Measurements from ENCODE around the gene C4orf50.

Gene C4orf50

DNA sequence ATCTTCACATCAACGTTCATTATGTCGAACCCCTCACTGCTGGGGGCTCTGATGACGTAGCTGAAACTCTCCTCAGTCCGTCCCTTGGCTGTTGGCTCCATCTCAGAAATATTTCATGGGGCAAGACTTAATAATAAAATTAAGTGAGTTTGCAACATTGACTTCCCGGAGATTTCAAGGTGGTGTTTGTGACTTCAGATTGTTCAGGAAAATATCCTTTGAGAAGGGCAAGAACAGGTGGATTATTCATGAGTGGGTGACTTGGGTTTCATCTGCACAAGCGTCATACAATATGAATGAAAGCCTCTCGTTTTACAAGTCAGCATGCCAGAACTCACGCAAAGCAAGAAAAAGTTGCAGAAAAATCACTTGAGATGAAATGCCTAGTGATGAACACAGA lies at the start of gene C4orf50:
C4orf50 (minus strand) TSS at position 101 of the 400 bp plus-strand sequence.
- DNase-seq (ENCODE audit: low read depth in 3 of 3), result no peak

DNA sequence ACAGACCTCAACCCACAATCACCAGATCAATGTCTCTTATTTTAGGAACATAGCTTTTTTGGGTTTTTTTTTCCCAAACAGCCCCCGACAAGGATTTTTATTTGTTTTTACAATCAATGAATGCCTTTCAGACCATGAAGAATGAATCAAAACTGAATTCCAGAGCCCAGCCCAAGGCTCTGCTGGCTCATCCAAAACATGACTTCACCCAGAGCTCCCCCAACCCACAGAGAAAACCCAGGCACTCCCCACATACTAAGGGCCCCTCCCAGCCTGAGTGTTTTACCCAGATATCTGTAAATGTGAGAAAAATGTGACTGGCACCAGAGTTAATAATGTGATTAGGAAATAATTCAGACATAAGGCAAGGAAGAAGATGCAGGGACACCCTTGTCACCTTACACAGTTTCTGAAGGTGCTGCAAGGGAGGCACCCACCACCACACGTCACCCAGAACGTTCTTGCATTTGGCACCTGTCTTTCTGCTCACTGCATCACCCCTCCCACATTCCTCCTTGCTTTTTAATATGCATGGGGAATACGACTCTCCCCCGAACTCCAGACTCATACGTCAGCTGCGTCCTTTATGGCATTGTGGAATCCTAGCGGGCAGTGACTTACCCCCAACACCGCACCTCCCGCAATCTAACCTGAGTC lies 47.8 kb upstream of the C4orf50 start:
- no peak for DNase-seq (ENCODE audit: low read depth in 3 of 3)

DNA sequence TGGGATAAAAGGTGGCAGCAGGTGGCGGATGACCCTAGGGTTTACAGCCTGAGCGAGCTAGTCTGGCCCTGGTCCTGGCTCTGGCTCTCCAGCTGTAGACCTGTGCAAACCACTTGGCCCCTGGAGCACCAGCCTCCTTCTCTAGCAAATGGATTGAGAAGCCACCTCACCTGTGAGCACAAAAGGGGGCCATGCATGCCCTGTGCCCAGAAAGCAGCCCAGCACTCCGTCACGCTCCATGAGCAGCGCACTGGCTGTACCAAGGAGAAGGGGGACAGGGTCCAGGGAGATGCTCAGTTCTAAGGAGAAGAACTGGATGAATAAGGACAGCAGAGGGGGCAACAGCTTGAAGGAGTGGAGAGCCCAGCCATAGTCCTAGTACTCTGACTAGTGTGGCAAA lies 46.9 kb upstream of the C4orf50 start:
- DNase-seq (ENCODE audit: low read depth in 3 of 3), result no peak

DNA sequence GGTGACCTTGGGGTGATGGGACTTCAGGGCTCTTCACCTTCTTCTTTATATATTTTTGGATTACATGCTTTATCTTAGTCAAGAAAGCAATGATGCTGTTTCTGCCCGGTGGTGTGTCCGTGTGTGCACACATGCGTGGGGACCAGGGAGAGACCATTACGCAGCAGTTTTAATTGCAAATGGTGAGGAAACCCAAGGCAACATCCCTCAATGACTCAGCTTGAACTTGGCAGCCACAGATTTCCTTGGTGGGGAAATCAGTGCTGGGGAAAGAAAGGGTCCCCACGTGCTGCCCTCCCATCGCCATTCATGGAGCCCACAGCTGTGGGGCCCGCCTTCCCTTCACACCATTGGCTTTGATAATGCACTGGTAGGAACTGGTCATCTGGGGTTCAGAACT lies 46.2 kb upstream of the C4orf50 start:
- no peak for DNase-seq (ENCODE audit: low read depth in 3 of 3)

DNA sequence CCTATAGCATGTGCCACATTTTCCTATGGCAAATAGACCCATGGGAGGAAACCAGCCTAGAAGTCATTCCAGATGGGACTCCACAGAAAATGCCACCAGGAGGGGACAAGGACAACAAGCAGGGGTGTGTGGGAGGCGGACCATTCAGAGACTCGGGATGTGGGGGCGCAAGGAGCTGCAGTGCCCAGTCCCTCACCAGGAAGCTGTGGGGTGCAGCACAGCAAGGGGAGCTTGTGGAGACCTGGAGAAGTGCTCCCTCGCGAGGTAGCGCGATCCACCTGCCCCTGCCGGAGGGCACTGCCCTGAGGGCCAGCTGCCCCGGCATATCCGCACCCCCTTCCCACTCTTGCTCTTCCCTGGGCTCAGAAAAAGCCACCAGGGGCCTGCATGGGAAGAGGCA lies 45.5 kb upstream of the C4orf50 start:
- DNase-seq (ENCODE audit: low read depth in 3 of 3), result no peak

DNA sequence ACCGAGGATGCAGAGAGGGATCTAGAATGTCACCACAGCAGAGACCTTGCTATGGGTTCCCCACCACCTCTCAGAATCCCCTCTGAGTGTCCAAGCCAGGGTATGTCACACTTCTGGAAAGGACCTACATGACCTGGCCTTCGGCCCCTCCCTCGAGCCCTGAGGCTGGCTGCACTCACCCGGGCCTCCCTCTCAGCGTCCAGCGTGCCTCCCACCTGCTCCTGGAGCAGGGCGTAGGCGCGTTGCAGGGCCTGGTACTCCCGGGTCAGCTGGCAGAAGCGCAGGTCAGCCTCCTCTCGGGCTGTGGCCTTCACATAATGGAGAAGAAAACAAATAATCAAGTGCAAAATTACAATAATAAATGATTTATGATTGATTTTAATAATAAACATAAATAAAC lies 43.9 kb upstream of the C4orf50 start:
- no peak for DNase-seq (ENCODE audit: low read depth in 3 of 3)

DNA sequence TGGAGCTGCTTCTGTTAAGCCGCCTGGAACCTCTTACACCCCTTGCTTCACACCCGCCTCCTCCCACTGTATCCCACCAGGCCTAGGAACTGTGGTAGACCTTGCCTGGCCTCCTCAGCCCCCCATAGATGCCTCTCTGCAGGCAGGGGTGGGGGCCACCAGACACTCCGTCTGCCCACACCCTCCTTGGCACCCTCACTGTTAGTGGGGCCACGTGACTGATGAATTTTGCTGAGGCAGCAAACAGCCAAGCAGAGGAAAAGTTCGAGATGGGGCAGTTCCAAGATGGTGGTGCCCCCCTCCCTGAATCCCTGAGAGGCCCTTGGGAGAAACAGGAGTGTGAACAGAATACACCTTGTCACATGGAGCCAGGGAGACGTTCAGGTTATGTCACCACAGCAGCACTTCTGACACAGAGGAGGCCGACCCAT lies 41.2 kb upstream of the C4orf50 start:
- DNase-seq (ENCODE audit: low read depth in 3 of 3), result no peak

DNA sequence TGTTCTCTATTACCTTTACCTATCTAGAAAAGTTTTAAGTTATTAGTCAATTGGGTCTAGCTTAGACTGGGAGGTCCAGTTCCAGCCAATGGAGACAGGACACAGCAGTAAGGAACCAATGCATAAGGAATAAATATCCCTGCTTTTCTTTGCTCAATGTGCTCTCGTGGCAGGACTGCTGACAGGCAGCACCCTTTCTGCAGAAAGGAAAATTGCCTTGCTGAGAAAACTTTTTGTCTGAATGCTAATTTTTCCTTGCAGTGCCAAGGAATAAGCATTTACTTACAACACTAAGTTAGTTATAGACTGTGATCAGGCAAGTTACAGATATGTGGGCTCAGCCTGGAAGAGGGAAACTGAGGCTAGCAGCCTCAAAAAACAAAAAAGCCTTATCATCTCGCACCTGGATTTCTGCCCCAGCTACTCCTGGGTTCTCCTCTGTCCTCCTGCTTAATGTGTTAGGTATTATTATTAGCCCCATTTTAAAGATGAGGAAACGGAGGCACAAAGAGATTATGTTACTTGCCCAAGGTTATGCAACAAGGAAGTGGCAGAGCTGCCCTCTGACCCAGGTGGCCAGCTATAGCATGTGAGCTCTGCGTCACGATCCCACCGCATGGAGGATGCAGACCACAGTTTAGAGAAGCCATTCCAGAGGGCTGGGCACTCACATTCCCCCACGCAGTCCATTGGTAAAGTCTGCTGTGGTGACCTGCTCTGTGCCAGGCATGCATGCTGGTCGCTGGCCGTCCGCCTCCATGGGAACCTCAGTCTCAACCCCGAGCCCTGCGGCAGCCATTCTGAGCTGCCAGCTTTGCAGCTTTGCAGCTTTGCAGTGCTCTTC lies 40.5 kb upstream of the C4orf50 start:
- DNase-seq (ENCODE audit: low read depth in 3 of 3), result no peak

DNA sequence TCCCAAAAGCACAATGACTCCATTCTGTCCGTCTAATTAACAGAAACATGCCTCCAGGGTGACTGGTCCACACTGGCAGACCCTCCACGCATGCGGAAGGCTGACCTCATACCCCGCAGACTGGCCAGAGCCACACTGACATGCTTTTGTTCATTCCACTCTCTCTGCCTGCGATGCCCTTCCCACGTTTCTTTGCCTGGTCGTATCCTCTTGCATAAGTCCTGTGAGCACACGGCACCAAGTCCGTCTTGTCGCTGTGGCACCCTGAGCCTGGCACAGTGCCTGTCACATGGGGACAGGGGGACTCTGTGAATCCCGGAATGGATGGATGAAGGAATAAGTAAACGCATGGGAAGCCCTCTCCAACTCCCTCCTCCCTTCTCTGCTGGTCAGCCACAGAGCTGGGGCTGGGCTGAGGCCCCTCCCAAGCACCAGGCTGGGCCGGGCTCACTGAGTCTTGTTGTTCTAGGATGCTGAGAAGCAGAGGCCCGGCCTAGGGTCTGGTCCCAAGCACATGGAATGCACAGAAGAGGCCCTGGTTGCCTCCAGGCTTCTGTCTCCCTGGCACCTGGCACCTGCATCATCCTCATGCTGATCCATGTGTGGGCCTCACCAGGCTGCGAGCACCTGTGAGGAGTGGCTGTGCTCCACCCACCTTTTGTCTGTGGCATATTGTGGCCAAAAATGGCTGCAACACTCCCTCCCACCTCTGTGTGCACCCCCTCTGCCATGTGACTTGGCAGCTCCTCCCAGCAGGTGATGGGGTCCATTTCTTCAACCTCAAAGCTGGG lies 38.9 kb upstream of the C4orf50 start:
- DNase-seq (ENCODE audit: low read depth in 3 of 3), result no peak

DNA sequence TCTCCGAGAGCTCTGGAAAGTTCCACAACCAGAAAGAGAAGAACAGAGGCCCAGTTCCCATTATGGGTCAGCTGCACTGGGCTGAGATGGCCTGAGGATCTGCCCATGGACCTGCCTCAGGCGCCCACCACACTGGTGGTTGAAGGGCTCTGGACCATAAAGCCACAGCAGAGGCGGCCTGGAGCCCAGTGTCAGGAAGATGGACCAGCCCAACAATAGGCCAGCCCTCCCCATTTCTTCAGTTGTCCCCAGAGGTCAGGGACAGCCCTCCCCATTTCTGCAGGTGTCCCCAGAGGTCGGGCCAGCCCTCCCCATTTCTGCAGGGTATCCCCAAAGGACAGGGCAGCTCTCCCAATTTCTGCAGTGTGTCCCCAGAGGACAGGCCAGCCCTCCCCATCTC lies 37.2 kb upstream of the C4orf50 start:
- DNase-seq (ENCODE audit: low read depth in 3 of 3), result no peak

DNA sequence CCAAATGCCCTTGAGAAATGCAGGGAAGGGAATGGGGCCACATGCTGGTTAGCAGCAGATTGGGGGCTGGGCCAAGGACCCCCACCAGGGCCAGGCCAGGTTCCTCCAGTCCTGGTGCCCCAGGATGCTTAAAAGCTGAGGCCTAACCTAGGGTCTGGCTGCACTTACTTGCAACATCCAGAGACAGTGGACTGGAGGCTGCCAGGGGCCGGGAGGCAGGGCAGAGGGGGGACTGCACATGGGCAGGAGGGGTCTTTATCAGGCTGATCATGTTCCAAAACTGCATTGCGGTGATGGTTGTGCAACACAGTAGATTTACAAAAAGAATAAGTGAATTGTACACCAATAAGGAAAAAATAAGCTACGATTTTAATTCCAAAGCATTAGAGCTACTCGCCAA lies 36.8 kb upstream of the C4orf50 start:
- DNase-seq (ENCODE audit: low read depth in 3 of 3), result no peak

DNA sequence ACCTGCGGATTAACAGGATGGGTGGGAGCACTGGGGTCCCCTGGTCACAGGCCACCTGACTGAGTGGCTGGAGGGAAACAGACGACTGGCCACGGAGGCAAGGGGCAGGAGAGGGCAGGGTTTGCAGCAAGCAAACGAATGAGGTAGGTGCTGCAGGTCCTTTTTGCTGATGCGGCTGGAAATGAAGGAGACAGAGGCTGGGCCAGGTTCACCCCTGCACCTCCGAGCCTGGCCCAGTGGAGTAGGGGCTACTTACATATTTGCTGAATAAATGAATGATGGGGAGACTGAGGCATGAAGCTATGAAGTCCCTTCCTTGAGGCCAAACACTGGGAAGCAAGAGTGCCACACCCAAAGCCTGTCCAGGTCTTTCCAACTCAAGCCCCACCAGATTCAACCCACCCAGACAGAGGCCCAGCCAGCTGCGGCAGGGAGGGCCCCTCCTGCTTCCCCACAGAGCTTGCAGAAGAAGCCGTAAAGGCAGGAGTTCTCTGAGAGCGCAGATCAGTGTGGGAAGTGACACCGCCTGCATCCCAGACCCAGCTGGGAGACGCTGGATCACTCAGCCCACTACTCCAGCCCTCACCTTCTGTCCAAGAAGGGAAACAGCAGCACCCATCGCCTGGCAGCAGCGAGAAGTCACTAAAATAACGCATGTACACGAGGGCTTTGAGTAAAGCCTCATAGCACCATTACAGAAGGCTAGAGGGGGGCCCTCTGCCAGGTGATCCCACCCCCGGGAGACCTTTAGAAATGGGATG lies 36.1 kb upstream of the C4orf50 start:
- no peak for DNase-seq (ENCODE audit: low read depth in 3 of 3)

DNA sequence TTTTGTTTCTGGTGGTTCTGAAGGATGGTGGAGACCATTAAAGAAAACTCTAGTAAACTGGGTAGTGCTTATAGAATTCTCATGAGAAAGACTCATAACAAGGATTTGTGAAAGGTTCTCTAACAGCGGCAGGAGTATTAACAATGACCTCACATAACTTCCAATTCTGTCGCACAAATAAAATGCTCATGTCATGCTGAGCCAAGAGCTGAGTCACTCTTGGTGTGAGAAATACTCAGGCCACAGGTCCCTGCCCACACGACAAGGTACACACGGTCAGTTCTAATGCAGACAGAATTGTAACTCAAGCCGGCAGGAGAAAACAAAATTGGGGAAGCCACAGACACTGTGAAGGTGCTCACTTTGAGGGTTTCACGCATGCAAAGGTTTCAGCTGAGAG lies 34.4 kb upstream of the C4orf50 start:
- DNase-seq (ENCODE audit: low read depth in 3 of 3), result no peak

DNA sequence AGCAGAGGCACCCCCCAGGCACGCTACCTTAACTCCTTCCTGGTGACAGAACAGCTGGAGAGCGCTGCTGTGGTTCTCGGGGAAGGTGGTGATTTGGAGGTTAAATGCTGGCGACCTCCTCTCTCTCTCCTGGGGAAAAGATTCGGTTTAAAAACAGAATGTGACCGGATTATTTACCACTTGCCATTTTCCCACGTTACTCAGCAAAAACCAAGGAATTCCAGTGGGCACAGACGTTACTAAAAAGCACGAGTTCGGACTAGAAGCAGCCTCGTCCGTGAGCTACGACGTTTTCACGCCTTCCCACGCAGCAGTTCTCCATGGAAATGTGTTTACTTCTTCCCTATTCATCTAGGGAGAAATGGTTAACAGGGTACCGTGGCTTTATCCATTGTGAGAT lies 32.3 kb upstream of the C4orf50 start:
- no peak for DNase-seq (ENCODE audit: low read depth in 3 of 3)

DNA sequence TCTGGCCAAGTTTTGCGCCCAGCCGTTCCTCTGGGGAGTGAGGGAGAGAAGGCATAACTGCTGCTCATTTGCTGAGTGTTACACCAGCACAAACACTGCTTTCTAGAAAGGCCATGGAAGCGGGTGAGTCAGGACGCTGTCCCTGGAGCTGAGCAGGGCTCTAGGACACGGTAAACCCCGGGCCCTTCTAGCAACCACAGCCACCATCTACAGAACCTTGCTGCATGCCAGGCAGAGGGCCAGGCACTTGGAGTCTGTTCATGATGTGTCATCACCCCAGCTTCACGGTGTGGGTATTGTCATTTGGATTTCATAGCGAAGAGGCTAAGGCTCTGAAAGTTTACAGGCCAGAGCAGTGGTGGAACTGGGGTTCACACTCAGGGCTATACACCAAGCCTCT lies 31.8 kb upstream of the C4orf50 start:
- DNase-seq (ENCODE audit: low read depth in 3 of 3), result no peak

DNA sequence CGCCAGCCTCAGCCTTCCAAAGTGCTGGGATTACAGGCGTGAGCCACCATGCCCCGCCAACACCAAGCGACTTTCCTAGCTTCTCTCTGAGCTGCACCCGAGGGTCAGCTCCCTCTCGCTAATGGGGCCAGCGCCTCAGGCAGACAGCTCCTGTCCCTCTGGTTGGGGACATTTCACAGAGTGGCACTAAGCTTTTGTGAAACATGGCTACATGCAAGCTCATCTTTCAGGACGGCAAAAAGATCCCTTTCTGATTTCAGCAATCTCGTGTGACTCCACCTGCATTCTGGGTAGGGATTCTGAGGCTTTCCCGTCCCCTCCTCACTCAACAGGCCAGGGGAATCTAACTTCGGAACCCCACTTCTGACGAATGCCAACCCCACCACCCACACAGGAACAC lies 31.0 kb upstream of the C4orf50 start:
- no peak for DNase-seq (ENCODE audit: low read depth in 3 of 3)

DNA sequence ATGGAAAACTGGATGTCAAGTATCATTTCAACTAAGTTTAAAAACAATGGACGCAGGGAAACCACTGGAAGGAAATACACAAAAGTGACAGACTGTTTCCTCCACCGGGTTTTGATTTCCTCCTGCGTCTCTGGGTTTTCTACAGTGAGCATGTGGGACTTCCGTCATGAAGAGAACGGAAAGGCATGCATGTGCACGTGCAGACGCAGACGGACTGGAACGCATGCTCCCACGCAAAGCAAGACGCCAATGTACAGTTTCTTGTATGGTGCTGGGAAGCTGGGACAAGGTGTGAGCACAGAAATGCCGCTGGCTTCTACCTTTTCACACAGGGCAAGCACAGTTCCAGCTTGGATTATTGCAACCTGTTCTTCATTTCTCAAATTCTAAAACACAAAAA lies 30.3 kb upstream of the C4orf50 start:
- no peak for DNase-seq (ENCODE audit: low read depth in 3 of 3)

DNA sequence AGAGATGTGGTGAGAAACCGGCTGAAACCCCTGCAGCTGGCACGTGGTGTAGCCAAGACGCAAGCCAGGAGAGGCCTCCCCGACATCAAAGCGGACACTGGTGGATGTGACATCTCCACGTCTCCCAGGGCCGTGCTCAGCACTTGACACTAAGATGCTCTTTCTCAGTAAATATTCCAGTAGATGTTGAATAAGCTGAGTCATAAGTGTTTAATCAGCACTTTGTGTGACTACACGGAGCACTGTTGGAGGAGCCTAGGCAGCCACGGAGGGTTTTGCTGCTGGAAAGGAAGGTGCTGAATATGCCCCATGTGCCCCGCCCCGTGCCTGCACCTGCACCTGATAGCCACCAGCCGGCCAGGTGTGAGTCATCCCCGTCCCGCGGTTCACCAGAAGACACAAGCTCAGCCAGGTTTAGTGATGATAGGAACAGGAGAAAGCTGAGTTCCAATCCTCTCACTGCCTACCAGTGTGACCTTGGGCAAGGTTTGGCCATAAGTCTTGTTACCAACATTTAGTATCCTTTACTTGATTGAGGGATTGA lies 29.0 kb upstream of the C4orf50 start:
- DNase-seq (ENCODE audit: low read depth in 3 of 3), result no peak

DNA sequence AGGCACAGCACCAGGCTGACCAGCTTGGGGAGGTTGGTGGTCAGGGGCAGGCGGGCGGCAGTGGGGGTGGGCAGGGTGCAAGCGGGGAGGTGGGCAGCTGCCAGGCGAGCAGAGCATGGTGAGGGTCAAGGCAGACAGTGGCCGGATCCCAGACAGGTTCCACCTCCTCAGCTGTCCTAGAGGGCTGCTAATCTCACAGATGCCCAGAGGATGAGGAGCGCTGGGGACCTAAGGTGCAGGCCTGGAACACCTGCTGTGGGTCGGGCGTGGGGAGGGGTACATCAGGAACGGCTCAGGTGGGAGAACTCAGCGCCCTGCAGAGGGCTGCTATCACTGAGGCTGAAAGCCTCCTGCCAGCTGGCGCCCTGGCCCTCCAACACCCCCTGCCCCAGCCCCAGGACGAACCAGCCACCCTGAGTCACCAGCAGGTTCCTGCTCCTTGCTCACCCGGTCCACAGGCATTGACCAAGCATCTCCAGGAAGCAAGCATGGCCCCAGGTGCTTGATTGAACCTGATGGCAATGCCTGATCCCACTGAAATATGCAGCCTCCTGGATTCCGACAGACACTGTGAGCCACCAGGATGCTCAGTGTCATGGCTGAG lies 28.4 kb upstream of the C4orf50 start:
- DNase-seq (ENCODE audit: low read depth in 3 of 3), result no peak

DNA sequence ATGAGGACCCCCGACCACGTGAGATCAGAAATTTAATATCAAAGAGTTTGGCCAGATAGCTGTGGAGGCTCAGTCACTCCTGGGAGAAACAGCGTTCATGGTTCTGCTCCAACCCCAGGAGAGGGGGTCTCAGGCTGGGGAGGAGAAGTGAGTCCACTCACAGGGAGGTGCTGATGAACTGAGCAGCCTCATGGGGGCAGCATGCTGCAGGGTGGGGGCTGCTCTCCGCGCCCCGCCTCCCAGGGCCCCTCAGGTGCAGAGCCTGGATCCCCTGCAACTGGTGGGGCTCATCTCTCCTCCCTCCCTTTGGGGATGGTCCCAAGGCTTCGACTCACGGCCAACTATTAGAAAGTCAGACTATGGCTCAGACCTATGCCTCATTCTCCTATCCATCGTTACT lies 26.6 kb upstream of the C4orf50 start:
- DNase-seq (ENCODE audit: low read depth in 3 of 3), result no peak

DNA sequence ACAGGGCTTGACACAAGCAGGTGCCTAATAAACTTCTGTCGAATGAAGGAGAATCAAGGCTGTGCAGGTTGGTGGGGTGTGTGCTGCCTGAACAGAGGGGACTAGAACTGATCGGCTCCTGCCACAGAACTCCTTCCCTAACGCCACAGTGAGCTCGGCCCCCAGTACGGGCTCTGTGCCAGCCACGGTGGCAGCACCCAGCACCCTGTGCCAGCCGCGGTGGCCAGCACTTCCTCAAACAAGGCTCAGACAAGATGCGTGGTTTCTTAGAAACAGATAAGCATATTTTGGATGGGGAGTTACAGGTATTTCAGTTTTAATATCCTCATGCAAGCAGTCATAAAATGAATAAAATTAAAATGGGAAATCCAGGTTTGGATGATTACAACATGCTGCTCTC lies 26.0 kb upstream of the C4orf50 start:
- no peak for DNase-seq (ENCODE audit: low read depth in 3 of 3)
